ENCODE data around the gene C11orf16.

Gene C11orf16

DNA sequence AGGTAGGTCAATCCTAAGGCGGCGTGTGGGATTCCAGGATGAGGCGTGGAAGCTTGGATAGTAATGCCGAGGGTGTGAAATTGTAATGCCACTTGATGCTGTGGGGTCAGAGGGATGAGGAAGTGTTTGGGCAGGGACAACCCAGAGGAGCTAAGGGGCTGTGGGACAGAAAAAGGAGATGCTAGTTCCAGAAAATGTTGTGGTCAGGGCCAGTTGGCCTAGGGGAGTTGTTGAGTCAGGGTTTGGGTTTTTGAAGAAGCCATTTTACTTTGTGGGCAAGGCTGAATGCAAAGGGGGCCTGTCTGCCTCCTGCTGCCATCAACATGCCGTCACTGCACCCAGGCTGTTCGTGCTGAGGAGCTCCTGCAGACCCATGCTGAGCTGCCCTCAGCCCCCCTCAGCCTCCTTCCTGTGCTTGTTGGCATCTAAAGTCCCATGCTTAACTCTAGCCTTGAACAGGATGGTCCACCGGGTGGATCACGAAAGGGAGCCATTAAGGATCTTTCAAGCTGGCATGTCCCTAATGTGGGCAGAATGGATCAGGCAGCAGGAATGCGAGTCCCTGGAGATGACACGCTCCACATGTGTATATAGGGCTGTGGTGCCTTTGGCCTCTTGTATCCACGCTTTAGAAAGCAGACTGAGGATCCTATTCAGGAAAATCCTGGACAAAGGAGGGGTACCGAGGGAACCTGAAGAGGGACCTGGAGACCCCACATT is 2.1 kb downstream of the C11orf16 start:
- TF ChIP-seq NFRKB (IDR thresholded peaks at IDR 0.05) (no peak), FOXM1 (IDR thresholded peaks at IDR 0.05; ENCODE audit: borderline replicate concordance) (no peak)
- CTCF ChIA-PET: interaction anchor here (0.6 kb wide), 1 partner anchor 163 kb away, joined by 3 read pairs; no protein-coding TSS in a partner anchor

DNA sequence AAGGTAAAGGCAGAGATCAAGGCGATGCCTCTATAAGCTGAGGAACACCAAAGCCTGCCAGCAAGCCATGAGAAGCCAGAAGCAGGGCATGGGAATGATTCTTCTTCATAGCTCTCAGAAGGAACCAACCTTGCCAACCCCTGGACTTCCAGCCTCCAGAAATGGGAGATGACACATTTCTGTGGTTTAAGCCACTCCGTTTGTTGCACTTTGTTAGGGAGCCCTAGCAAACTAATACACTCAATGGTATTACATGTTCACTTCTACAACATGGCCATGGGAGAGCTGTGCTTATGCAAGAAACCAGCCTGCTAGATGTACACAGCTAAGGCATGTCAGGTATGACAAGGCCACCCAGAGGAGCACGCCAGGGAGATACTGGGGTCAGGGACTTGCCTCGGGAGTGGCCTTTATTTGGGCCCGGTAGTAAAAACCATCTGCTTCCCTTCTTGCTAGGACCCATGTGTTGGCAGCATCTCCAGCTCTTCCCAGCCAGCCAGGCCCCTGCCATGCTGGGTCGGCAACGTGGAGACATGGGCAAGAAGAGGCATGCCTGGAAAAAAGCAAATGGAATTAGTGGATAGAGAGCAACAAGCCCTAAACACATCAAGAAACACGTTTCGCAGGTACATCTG is 3.6 kb downstream of the C11orf16 start:
- TF ChIP-seq FOXA1 (IDR thresholded peaks at IDR 0.05): no peak
- TF ChIP-seq L3MBTL2 (conservative IDR thresholded peaks at IDR 0.05): no peak
- TF ChIP-seq NFRKB (IDR thresholded peaks at IDR 0.05): no peak
- TF ChIP-seq TARDBP (IDR thresholded peaks at IDR 0.05): no peak
- TF ChIP-seq SUZ12 (IDR thresholded peaks at IDR 0.05): no peak
- ChIA-PET POLR2A (no interaction called here), CTCF (no interaction called here)
- DNase-seq (ENCODE audit: extremely low spot score): no peak

More for the DNA sequence above, 2.1 kb downstream of the C11orf16 start:
- POLR2A ChIA-PET: no interaction called here
- no peak for DNase-seq (ENCODE audit: extremely low spot score)

DNA sequence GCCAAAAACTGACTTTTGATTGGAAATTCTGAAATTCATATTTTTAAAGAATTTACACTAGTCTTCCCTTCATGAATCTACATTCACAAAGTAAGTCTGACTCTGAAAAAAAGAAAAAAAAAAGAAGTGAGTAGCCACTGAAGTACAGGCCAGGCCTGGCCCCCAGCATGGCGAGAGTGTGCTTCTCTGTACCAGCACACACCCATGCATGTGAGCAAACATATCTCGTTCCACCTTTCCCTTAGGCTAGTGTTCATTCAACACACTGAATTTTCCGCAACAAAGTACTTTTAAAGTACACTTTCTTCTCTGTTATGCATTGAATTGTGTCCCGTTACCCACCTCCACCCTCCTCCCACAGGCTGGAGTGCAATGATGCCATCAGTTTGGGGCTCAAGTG is 4.5 kb downstream of the C11orf16 start:
- ChIA-PET CTCF (interaction anchor here (1.2 kb wide), 1 partner anchor 11 kb away, joined by 4 read pairs; no protein-coding TSS in a partner anchor), POLR2A (no interaction called here)
- no peak for DNase-seq (ENCODE audit: extremely low spot score)
- TF ChIP-seq, protein P1, sequence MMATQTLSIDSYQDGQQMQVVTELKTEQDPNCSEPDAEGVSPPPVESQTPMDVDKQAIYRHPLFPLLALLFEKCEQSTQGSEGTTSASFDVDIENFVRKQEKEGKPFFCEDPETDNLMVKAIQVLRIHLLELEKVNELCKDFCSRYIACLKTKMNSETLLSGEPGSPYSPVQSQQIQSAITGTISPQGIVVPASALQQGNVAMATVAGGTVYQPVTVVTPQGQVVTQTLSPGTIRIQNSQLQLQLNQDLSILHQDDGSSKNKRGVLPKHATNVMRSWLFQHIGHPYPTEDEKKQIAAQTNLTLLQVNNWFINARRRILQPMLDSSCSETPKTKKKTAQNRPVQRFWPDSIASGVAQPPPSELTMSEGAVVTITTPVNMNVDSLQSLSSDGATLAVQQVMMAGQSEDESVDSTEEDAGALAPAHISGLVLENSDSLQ (IDR thresholded peaks at IDR 0.05): no peak
- no peak for TF ChIP-seq SUZ12 (IDR thresholded peaks at IDR 0.05)

DNA sequence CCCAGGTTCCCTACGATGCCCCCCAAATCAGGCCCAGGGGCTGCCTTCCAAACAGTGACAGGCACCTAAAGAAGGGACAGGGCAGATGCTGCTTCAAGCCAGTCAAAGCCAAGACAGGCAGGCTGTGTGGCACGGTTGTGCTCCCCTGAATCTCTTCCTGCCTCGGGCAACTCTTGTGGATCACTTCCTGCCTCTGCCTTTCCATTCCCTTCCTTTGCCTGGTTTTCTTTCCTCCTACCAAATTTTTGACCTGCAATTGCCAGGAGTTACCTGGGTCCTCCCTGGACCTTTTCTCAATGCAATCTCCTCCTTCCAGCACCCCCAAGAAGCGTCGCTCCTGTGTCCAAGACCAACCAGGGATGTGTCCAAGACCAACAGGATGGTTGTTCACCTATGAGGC is 5.5 kb downstream of the C11orf16 start:
- ChIA-PET POLR2A (no interaction called here), CTCF (interaction anchor here (1.2 kb wide), 1 partner anchor 10 kb away, joined by 4 read pairs; no protein-coding TSS in a partner anchor)
- no peak for TF ChIP-seq BHLHE40 (IDR thresholded peaks at IDR 0.05; ENCODE audit: borderline replicate concordance)
- no peak for TF ChIP-seq ELF4 (IDR thresholded peaks at IDR 0.05)
- TF ChIP-seq TARDBP (IDR thresholded peaks at IDR 0.05): no peak
- no peak for TF ChIP-seq ARNT (IDR thresholded peaks at IDR 0.05)
- no peak for DNase-seq (ENCODE audit: extremely low spot score)

DNA sequence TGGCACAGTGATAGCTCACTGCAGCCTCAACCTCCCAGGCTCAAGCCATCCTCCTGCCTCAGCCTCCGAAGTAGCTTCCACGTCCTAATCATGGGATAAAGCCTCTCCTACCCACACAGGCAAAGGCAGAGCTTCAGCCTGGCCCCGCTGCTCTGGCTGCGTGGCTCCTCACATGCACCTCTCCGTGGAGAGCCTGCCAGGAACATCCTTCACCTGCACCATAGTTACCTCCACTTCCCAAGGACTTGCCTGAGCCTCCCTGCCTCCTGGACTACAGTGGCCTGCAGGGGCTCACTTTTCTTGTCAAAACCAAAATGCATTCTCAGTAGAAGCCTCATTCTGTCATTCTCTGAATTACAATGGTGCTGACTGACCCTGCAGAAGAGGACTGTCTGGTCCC is 6.5 kb downstream of the C11orf16 start:
- no peak for DNase-seq (ENCODE audit: extremely low spot score)
- no peak for TF ChIP-seq TARDBP (IDR thresholded peaks at IDR 0.05)
- no peak for TF ChIP-seq SUZ12 (IDR thresholded peaks at IDR 0.05)
- TF ChIP-seq CTBP1 (IDR thresholded peaks at IDR 0.05; ENCODE audit: borderline replicate concordance): no peak
- POLR2A ChIA-PET: no interaction called here
- CTCF ChIA-PET: interaction anchor here (1.0 kb wide), 1 partner anchor 8 kb away, joined by 3 read pairs; no protein-coding TSS in a partner anchor

DNA sequence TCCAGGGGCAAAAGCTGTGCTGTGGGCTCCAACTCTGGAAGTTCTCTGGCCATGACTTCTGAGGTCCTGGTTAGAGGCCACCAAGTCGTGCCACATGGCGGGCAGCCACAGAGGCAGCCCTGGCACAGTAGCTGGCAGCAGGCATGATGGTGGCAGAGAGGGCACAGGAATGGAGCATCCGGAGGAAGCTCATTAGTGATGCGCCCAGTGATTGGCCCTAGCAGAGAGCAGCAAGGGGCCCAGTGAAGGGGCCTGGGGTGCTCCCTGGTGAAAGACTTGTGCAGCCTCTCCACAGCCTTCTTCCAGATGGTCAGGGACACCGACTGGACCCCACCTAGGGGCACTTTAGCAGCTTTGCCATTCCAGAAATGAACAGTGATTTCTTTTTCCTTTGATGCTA is 7.0 kb downstream of the C11orf16 start:
- no peak for DNase-seq (ENCODE audit: extremely low spot score)
- TF ChIP-seq FOXM1 (IDR thresholded peaks at IDR 0.05; ENCODE audit: borderline replicate concordance) (no peak), ZNF384 (IDR thresholded peaks at IDR 0.05) (no peak), SUZ12 (IDR thresholded peaks at IDR 0.05) (no peak), FOXK2 (IDR thresholded peaks at IDR 0.05) (no peak), SP1 (IDR thresholded peaks at IDR 0.05) (no peak), BHLHE40 (IDR thresholded peaks at IDR 0.05; ENCODE audit: borderline replicate concordance) (no peak), NFRKB (IDR thresholded peaks at IDR 0.05) (no peak)
- ChIA-PET POLR2A (no interaction called here), CTCF (interaction anchor here (1.0 kb wide), 1 partner anchor 8 kb away, joined by 3 read pairs; no protein-coding TSS in a partner anchor)

DNA sequence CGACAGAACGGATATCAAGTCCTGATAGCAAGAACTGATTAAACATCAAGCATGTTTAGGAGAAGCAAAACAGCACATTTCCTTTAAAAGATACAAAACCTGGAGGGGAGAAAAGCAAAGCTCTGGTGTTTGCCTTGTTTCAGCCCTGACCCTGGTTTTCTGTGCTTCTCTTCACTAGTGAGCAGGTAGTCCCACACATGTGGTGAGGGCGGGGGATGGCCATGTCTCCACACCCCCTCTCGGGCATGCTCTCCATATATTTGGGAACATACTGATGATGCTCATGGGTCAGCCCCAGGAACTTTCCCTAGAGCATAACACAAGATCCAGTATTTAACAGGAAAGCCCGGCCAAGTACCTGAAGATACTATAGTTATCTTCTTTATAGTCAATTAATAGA is 10.1 kb downstream of the C11orf16 start:
- CTCF ChIA-PET: interaction anchor here (0.8 kb wide), 1 partner anchor 14 kb away, joined by 5 read pairs; no protein-coding TSS in a partner anchor
- TF ChIP-seq FOXM1 (IDR thresholded peaks at IDR 0.05; ENCODE audit: borderline replicate concordance) (no peak), ELF4 (IDR thresholded peaks at IDR 0.05) (no peak), ARNT (IDR thresholded peaks at IDR 0.05) (no peak), NFRKB (IDR thresholded peaks at IDR 0.05) (no peak), TARDBP (IDR thresholded peaks at IDR 0.05) (no peak), FOXA1 (IDR thresholded peaks at IDR 0.05) (no peak), SP1 (IDR thresholded peaks at IDR 0.05) (no peak), HDGF (IDR thresholded peaks at IDR 0.05; ENCODE audit: borderline replicate concordance) (no peak), SUZ12 (IDR thresholded peaks at IDR 0.05) (no peak), LEF1 (IDR thresholded peaks at IDR 0.05; ENCODE audit: borderline replicate concordance) (no peak), ZNF384 (IDR thresholded peaks at IDR 0.05) (no peak), CTBP1 (IDR thresholded peaks at IDR 0.05; ENCODE audit: borderline replicate concordance) (no peak), L3MBTL2 (conservative IDR thresholded peaks at IDR 0.05) (no peak)
- TF ChIP-seq, protein P1 (IDR thresholded peaks at IDR 0.05): no peak
- DNase-seq (ENCODE audit: extremely low spot score): no peak
- POLR2A ChIA-PET: no interaction called here

Data from HEK293T (cell line).